K562 (cell line): Measurements from ENCODE around the gene UBXN10. TPM values are rescaled to one million over a fixed set of nuclear protein-coding genes. Genes with fewer than 3 reads are reported as not detected.

Source experiments
- ATAC-seq: fragments of 200-7000 bp; cut with Tn5 transposase; 3 replicates; pipeline ENCODE4 v1.9.1; 2020; ENCODE audit warnings: moderate library complexity
- BruUV-seq: library from RNA; stranded (reverse); fragments of 400-500 nt; replicated peaks from 2 replicates; lab custom pipeline; 2021; lab: Mats Ljungman, UMichigan
- CTCF ChIA-PET: fragments of 300-600 bp; formaldehyde crosslinking; extraction: SDS; loops from one replicate; lab custom pipeline; 2021; ENCODE audit warnings: low intra/inter-chr PET ratio; lab: Yijun Ruan, JAX
- POLR2A ChIA-PET: fragments of 300-600, 350-650 bp; sonication (Branson Sonifier 250); formaldehyde crosslinking; extraction: SDS; loops from one replicate; lab custom pipeline; 2021; ENCODE audit warnings: antibody characterized with exemption, inconsistent platforms; lab: Yijun Ruan, JAX
- DNase-seq, 4 experiments: peaks; one replicate each; pipeline versions ENCODE4 v3.0.0 to v3.0.0-alpha.2; 2011 to 2018; ENCODE audit warnings: low spot score in 3 of 4, mixed read lengths in 3 of 4; ENCODE audit errors: extremely low read depth in 1 of 4
- FAIRE-seq: peaks from 2 replicates; lab custom pipeline; 2011; peaks lifted over from hg19 to GRCh38; lab: Jason Lieb, UNC
- H2AFZ ChIP-seq: 2 replicates; pipeline ENCODE4 v1.6.0; 2011; ENCODE audit warnings: low read depth, low read length, control low read depth, inconsistent platforms
- H3K27ac ChIP-seq: fragments of 200-600 bp; 3 replicates; pipeline ENCODE4 v1.8.0; 2011; ENCODE audit warnings: low read depth, mild to moderate bottlenecking, control low read depth, inconsistent platforms, low read length, moderate library complexity, mixed read lengths; ENCODE audit errors: extremely low read depth
- H3K27me3 ChIP-seq, 2 experiments: fragments of 300-600 bp in 1 of 2; 2 replicates in 1 of 2; 3 replicates in 1 of 2; pipeline versions ENCODE4 v1.6.0 to v1.8.0; 2011; ENCODE audit warnings: inconsistent platforms in 2 of 2, low read length in 2 of 2, mild to moderate bottlenecking in 1 of 2, mixed read lengths in 1 of 2, moderate library complexity in 1 of 2; ENCODE audit not compliant: control insufficient read depth in 2 of 2, insufficient read depth in 2 of 2
- H3K36me3 ChIP-seq: fragments of 300-600 bp; 3 replicates; pipeline ENCODE4 v1.8.0; 2011; ENCODE audit warnings: mild to moderate bottlenecking, low read length, inconsistent platforms; ENCODE audit not compliant: control insufficient read depth, insufficient read depth
- H3K4me1 ChIP-seq, 2 experiments: fragments of 200-600 bp in 1 of 2; replicated peaks in 1 of 2; 2 replicates in 1 of 2; 3 replicates in 1 of 2; pipeline versions ENCODE4 v1.5.1 to v1.8.0; 2011; ENCODE audit warnings: inconsistent platforms in 2 of 2, low read length in 2 of 2, mild to moderate bottlenecking in 1 of 2, mixed read lengths in 1 of 2, moderate library complexity in 1 of 2; ENCODE audit not compliant: control insufficient read depth in 2 of 2, insufficient read depth in 2 of 2
- H3K4me2 ChIP-seq: 2 replicates; pipeline ENCODE4 v1.6.1; 2011; ENCODE audit warnings: low read length, control low read depth, inconsistent platforms, mixed read lengths; ENCODE audit not compliant: insufficient read depth
- H3K4me3 ChIP-seq: fragments of 200-600 bp; sonication (generic), shearing (Covaris generic); 2 replicates; pipeline ENCODE4 v1.5.1; 2016; ENCODE audit warnings: control low read depth, inconsistent platforms
- H3K79me2 ChIP-seq: fragments of 200-600 bp; 3 replicates; pipeline ENCODE4 v1.8.0; 2011; ENCODE audit warnings: low read length, inconsistent platforms; ENCODE audit not compliant: control insufficient read depth, insufficient read depth
- H3K9ac ChIP-seq, 2 experiments: 2 replicates each; pipeline versions ENCODE4 v1.6.0 to v1.6.1; 2011; ENCODE audit warnings: low read depth in 2 of 2, low read length in 2 of 2, control low read depth in 1 of 2, inconsistent platforms in 1 of 2, mild to moderate bottlenecking in 1 of 2, mixed read lengths in 1 of 2; ENCODE audit not compliant: insufficient read depth in 1 of 2
- H3K9me1 ChIP-seq: one replicate; pipeline ENCODE4 v1.6.0; 2011; ENCODE audit warnings: inconsistent platforms, mild to moderate bottlenecking, low read length, moderate library complexity; ENCODE audit not compliant: control insufficient read depth, insufficient read depth
- H3K9me3 ChIP-seq: replicated peaks from 2 replicates; pipeline ENCODE4 v1.5.1; 2011; ENCODE audit warnings: low read depth, low read length, inconsistent platforms; ENCODE audit not compliant: control insufficient read depth, insufficient read depth
- H4K20me1 ChIP-seq: replicated peaks from 2 replicates; pipeline ENCODE4 v1.6.1; 2011; ENCODE audit warnings: low read length, inconsistent platforms, mixed read lengths; ENCODE audit not compliant: control insufficient read depth, insufficient read depth
- ARID2 ChIP-seq: fragments of 450-650 bp; IDR thresholded peaks from 2 replicates; pipeline ENCODE4 v1.6.1; 2017; ENCODE audit warnings: antibody characterized with exemption, mild to moderate bottlenecking
- ASH1L ChIP-seq: fragments of 450-650 bp; IDR thresholded peaks from 2 replicates; pipeline ENCODE4 v1.6.1; 2018; ENCODE audit warnings: borderline replicate concordance, mild to moderate bottlenecking, low read depth; ENCODE audit not compliant: partially characterized antibody
- BCLAF1 ChIP-seq, 2 experiments: fragments of 450-650 bp in 1 of 2; IDR thresholded peaks; 2 replicates each; pipeline ENCODE4 v1.6.1; 2011 to 2017; ENCODE audit warnings: low read depth in 2 of 2, antibody characterized with exemption in 1 of 2, borderline replicate concordance in 1 of 2, low read length in 1 of 2, mild to moderate bottlenecking in 1 of 2, mixed read lengths in 1 of 2; ENCODE audit not compliant: control insufficient read depth in 1 of 2
- CUX1 ChIP-seq: fragments of 200-800 bp; sonication (Bioruptor generic); IDR thresholded peaks from 2 replicates; pipeline ENCODE4 v1.6.1; 2016; ENCODE audit warnings: missing genetic modification characterization, missing compliant biosample characterization
- ETV6 ChIP-seq, 3 experiments: fragments of 150-350 bp in 1 of 3; sonication (generic) in 1 of 3; formaldehyde crosslinking in 1 of 3; IDR thresholded peaks; 2 replicates each; pipeline versions ENCODE4 v1.6.1 to v1.8.0; 2014 to 2022; ENCODE audit warnings: borderline replicate concordance in 2 of 3, low read depth in 2 of 3, antibody characterized with exemption in 1 of 3, low read length in 1 of 3, mild to moderate bottlenecking in 1 of 3, missing genetic modification reagents in 1 of 3
- KAT2B ChIP-seq: IDR thresholded peaks from one replicate; pipeline ENCODE4 v1.6.1; 2012; ENCODE audit warnings: low read depth, mild to moderate bottlenecking, control low read depth, inconsistent platforms, low read length, moderate library complexity
- ZFPM2 ChIP-seq: fragments of 250-450 bp; sonication (Bioruptor Pico); IDR thresholded peaks from 2 replicates; pipeline ENCODE4 v1.5.1; 2022; ENCODE audit warnings: mild to moderate bottlenecking
- ZNF239 ChIP-seq: fragments of 250-450 bp; sonication (Bioruptor Pico); IDR thresholded peaks from 2 replicates; pipeline ENCODE4 v1.4.0; 2020; ENCODE audit warnings: mild to moderate bottlenecking
- ZNF3 ChIP-seq: fragments of 250-450 bp; sonication (Bioruptor Pico); IDR thresholded peaks from 2 replicates; pipeline ENCODE4 v1.5.0; 2021; ENCODE audit warnings: mild to moderate bottlenecking, moderate library complexity
- ZNF644 ChIP-seq: fragments of 200-800 bp; sonication (Bioruptor generic); IDR thresholded peaks from 2 replicates; pipeline ENCODE4 v1.6.1; 2016; ENCODE audit warnings: low read depth, missing genetic modification characterization, missing compliant biosample characterization
- WGBS: fragments of 100-300 bp; shearing (Covaris generic); methylation state at CpG from one replicate; pipeline ENCODE4 v1.1.6; 2016; ENCODE audit warnings: low coverage, mixed read lengths; ENCODE audit not compliant: insufficient coverage; ENCODE audit errors: missing lambda C conversion rate; 5-methylcytosine and 5-hydroxymethylcytosine counted together
- in situ Hi-C: fragments of 300-500 bp; cut with MboI; formaldehyde crosslinking; loops from 4 replicates; pipeline ENCODE4 v1.15.0; 2018; ENCODE audit warnings: inconsistent platforms, mixed read lengths
- intact Hi-C: fragments of 100-400 bp; cut with micrococcal nuclease; formaldehyde crosslinking; loops from 2 replicates; pipeline ENCODE4 v1.14.2; 2022
- polyA plus RNA-seq, 8 experiments: library from polyadenylated mRNA; depleted of rRNA in 4 of 8; stranded (reverse) in 5 of 8; unstranded in 3 of 8; fragments of >200 nt; fragmentation: Nextera tagmentation in 2 of 8; fragmentation: Illumina TruSeq in 1 of 8; extraction: Ambion mirVana in 2 of 8; extraction: Trizol in 1 of 8; gene quantifications; 2 replicates each; pipeline versions ENCODE4 v1.2.1 to v1.2.3, GENCODE V29; 2011 to 2014; ENCODE audit warnings: inconsistent platforms in 1 of 8, missing spikeins in 1 of 8
- total RNA-seq, 7 experiments: library from RNA; depleted of rRNA in 6 of 7; stranded (reverse); fragments of >200 nt in 6 of 7; fragmentation: Illumina TruSeq in 2 of 7; extraction: Trizol in 2 of 7; gene quantifications; 2 replicates each; pipeline versions ENCODE4 v1.2.1 to v1.2.3, GENCODE V29; 2011 to 2021; ENCODE audit warnings: low replicate concordance in 1 of 7

UBXN10 gene
- total and polyA plus RNA-seq, 9 of the 15 experiments (the other 6 are each of a cell fraction or from before 2014, with no cell fraction given) = 10.7 to 17.7 (median 13.6) TPM

- no peaks in the 10 kb centered on the region for H3K27me3 ChIP-seq
- CTCF ChIA-PET = interaction anchor here (0.7 to 0.8 kb wide), 3 partner anchors 95 to 278 kb away, joined by 3 to 4 read pairs (median 3); no protein-coding TSS in a partner anchor
- POLR2A ChIA-PET = interaction anchor here (0.9 to 1.7 kb wide), 6 partner anchors 8 to 33 kb away, joined by 3 to 4 read pairs (median 4); no protein-coding TSS in a partner anchor
- TF ChIP-seq ASH1L (no peak), BCLAF1 (IDR thresholded peaks at IDR 0.05; ENCODE audit: borderline replicate concordance in 1 of 2, control insufficient read depth in 1 of 2, low read depth in 2 of 2, low read length in 1 of 2) (no peak), ARID2 (no peak), ZFPM2 (CRISPR knock-in tag) (no peak), KAT2B (no peak), ETV6 (IDR thresholded peaks at IDR 0.05; ENCODE audit: borderline replicate concordance in 1 of 2, low read depth in 2 of 2, low read length in 1 of 2) (no peak), ETV6 (CRISPR knock-in tag; IDR thresholded peaks at IDR 0.05; ENCODE audit: borderline replicate concordance) (no peak), ZNF644 (0 out of 2 replicates have a peak, but pooled peaks have one; percentile 45), ZNF3 (CRISPR knock-in tag) (no peak), CUX1 (CRISPR knock-in tag) (no peak), ZNF239 (CRISPR knock-in tag) (no peak)
Observed at GRCh38 chr1:20195462-20195780, 9.5 kb downstream of the UBXN10 start.

More at GRCh38 chr1:20195462-20195780, 9.5 kb downstream of the UBXN10 start:
- no peak overlapping the region for H2AFZ ChIP-seq
- DNase-seq (no peak), ATAC-seq (no peak), FAIRE-seq (no peak)
- H3K27ac ChIP-seq = no peak overlapping the region
- H3K4me3 ChIP-seq = no peak overlapping the region
- in situ Hi-C loops = no loop called here
- no TSS peak for BruUV-seq
- 54% methylated on average over 4 of the region's 4 CpGs for WGBS
- H3K36me3 ChIP-seq = peaks cover 27% of the 10 kb centered on the region; the same call in 2 of the 3 replicates
- intact Hi-C loops = loop anchor here (1.0 to 5.0 kb wide), 2 partner anchors 9 to 33 kb away; partner anchors contain the start of genes PLA2G2C and UBXN10
- no peaks in the 10 kb centered on the region for H3K9me1 ChIP-seq
- peaks cover 32 to 57% of the 10 kb centered on the region in 2 experiments for H3K4me1 ChIP-seq
- H3K9ac ChIP-seq = no peak overlapping the region
- peaks cover 5% of the 10 kb centered on the region; the same call in 2 of the 3 replicates for H3K79me2 ChIP-seq
- no peak overlapping the region for H3K4me2 ChIP-seq
- no peaks in the 10 kb centered on the region for H3K9me3 ChIP-seq
- no peaks in the 10 kb centered on the region for H4K20me1 ChIP-seq
